Skeletal muscle tissue (tissue), 4 donors: Measurements from ENCODE around the gene MCTP1. TPM values are rescaled to one million over a fixed set of nuclear protein-coding genes. Genes with fewer than 3 reads are reported as not detected.

Experiments used
- H3K27ac ChIP-seq: one replicate; pipeline ENCODE4 v1.7.0; 2013; ENCODE audit warnings: mild to moderate bottlenecking, low read depth, low read length, inconsistent platforms
- H3K27me3 ChIP-seq, 3 donors: one replicate each; pipeline ENCODE4 v1.7.0; 2013; ENCODE audit warnings: low read length in 3 of 3; ENCODE audit not compliant: control insufficient read depth in 3 of 3, insufficient read depth in 3 of 3
- H3K36me3 ChIP-seq, 3 donors: one replicate each; pipeline ENCODE4 v1.7.0; 2013; ENCODE audit warnings: low read length in 3 of 3; ENCODE audit not compliant: control insufficient read depth in 3 of 3, insufficient read depth in 3 of 3
- H3K4me1 ChIP-seq, 3 donors: one replicate each; pipeline ENCODE4 v1.7.0; 2013; ENCODE audit warnings: low read length in 3 of 3, mild to moderate bottlenecking in 3 of 3; ENCODE audit not compliant: control insufficient read depth in 3 of 3, insufficient read depth in 3 of 3
- H3K4me3 ChIP-seq, 3 donors: one replicate each; pipeline ENCODE4 v1.7.0; 2013; ENCODE audit warnings: low read length in 3 of 3
- H3K9ac ChIP-seq, 3 donors: one replicate each; pipeline ENCODE4 v1.7.0; 2013; ENCODE audit warnings: low read length in 3 of 3, mild to moderate bottlenecking in 3 of 3, moderate library complexity in 2 of 3, low read depth in 1 of 3
- H3K9me3 ChIP-seq, 3 donors: one replicate each; pipeline ENCODE4 v1.7.0; 2013; ENCODE audit warnings: low read length in 3 of 3; ENCODE audit not compliant: control insufficient read depth in 3 of 3
- total RNA-seq: library from RNA; depleted of rRNA; stranded (reverse); fragments of >200 nt; gene quantifications from one replicate; pipeline ENCODE4 v1.2.3, GENCODE V29; 2014
- donor health status: Osteomylitis.

MCTP1 gene
- total RNA-seq, 1 donor from 2014 or later = 20.4 TPM

GRCh38 chr5:95072281-95072680, 212.6 kb downstream of the MCTP1 start:
- Histone ChIP-seq H3K27me3 (no peaks in the 10 kb centered on the region), H3K9me3 (no peaks in the 10 kb centered on the region), H3K36me3 (no peaks in the 10 kb centered on the region), H3K4me1 (peaks cover 0 to 13% (median 8%) of the 10 kb centered on the region in 3 donors), H3K27ac (no peak overlapping the region), H3K9ac (no peak overlapping the region), H3K4me3 (no peak overlapping the region)

- Histone ChIP-seq H3K27me3 (no peaks in the 10 kb centered on the region), H3K9me3 (no peaks in the 10 kb centered on the region), H3K36me3 (no peaks in the 10 kb centered on the region), H3K4me3 (no peak overlapping the region), H3K9ac (no peak overlapping the region), H3K27ac (peak overlapping the region; percentile 36), H3K4me1 (peaks cover 0 to 13% (median 8%) of the 10 kb centered on the region in 3 donors)
These were observed 214.0 kb downstream of the MCTP1 start for GRCh38 chr5:95070866-95071265.

DNA sequence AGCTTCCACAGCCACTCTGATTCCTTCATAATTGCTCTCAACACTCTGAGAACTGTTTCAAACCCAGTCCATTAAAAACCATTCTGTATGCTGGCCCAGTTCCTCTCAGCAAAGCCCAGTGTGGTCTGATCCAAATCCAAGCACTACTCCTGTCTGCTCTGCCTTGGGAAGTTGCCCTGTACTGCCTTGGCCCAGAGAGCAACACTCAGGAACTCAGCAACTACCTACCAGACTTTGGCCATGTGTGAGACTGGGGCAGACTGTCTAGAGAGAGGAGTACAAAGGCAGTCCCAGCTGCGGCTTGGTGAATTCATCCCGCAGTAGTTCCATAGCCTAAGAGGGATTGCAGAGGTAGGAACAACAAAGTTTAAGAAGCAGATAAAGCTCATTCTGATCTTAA, 214.4 kb downstream of the MCTP1 start:
- Histone ChIP-seq H3K27ac (peak overlapping the region; percentile 36), H3K36me3 (no peaks in the 10 kb centered on the region), H3K4me1 (peaks cover 0 to 13% (median 8%) of the 10 kb centered on the region in 3 donors), H3K9ac (no peak overlapping the region), H3K27me3 (no peaks in the 10 kb centered on the region), H3K9me3 (no peaks in the 10 kb centered on the region), H3K4me3 (no peak overlapping the region)

GRCh38 chr5:95069948-95070347, 214.9 kb downstream of the MCTP1 start:
- H3K27me3 ChIP-seq = no peaks in the 10 kb centered on the region
- no peak overlapping the region for H3K9ac ChIP-seq

GRCh38 chr5:95069021-95069420, 215.9 kb downstream of the MCTP1 start:
- Histone ChIP-seq H3K9ac (no peak overlapping the region), H3K4me3 (no peak overlapping the region), H3K36me3 (no peaks in the 10 kb centered on the region), H3K27me3 (no peaks in the 10 kb centered on the region), H3K9me3 (no peaks in the 10 kb centered on the region), H3K4me1 (peaks cover 0 to 13% (median 8%) of the 10 kb centered on the region in 3 donors), H3K27ac (no peak overlapping the region)

More at GRCh38 chr5:95069948-95070347, 214.9 kb downstream of the MCTP1 start:
- no peaks in the 10 kb centered on the region for H3K36me3 ChIP-seq
- no peak overlapping the region for H3K4me3 ChIP-seq
- H3K9me3 ChIP-seq = no peaks in the 10 kb centered on the region
- H3K27ac ChIP-seq = no peak overlapping the region
- H3K4me1 ChIP-seq = peaks cover 0 to 13% (median 8%) of the 10 kb centered on the region in 3 donors

DNA sequence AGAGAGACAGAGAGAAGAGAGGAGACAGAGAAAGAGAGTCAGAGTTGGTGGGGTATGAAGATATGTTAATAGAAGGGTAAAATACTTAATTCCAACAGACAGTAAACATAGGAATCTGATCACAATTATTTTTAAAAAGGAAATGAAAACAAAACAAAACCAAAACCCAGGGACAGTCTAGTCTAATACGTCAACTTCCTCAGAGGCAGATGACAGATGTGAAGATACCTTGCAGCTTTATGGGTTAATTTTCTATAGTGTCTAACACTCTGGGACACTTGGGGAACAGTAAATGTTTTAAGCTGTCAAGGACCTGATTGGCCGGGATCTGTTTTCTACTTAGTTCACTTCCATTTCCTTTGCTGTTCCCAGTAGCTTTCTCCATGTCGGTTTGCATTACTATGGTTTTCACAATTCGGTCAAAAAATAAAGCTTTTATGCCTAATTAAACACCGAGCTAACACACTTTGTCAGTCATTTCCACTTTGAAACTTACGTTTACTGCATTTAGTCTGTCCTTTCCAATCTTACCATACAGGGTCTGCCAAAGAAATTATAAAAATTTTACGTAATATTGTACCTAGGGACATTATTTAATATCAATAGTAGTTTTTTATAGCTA, 216.5 kb downstream of the MCTP1 start:
- no peak overlapping the region for H3K27ac ChIP-seq
- peak overlapping the region in 1 of 3 donors; percentile 43 for H3K4me3 ChIP-seq
- H3K36me3 ChIP-seq = no peaks in the 10 kb centered on the region
- H3K27me3 ChIP-seq = no peaks in the 10 kb centered on the region
- H3K9me3 ChIP-seq = no peaks in the 10 kb centered on the region
- H3K4me1 ChIP-seq = peaks cover 0 to 13% (median 8%) of the 10 kb centered on the region in 3 donors
- H3K9ac ChIP-seq = no peak overlapping the region

DNA sequence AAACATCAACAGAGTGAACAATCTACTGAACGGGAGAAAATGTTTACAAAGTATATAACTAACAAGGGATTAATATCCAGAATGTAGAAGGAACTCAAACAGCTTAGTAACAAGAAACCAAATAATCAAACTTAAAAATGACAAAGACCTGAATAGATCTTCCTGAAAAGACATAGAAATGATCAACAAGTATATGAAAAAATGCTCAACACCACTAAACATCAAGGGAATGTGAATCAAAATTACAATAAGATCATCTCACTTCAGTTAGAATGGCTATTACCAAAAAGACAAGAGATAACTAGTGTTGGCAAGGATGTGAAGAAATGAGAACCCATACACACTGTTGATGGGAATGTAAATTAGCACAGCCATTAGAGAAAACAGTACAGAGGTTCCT, 218.8 kb downstream of the MCTP1 start:
- H3K9me3 ChIP-seq = no peaks in the 10 kb centered on the region
- H3K27ac ChIP-seq = no peak overlapping the region
- H3K27me3 ChIP-seq = no peaks in the 10 kb centered on the region
- peaks cover 0 to 11% (median 7%) of the 10 kb centered on the region in 3 donors for H3K4me1 ChIP-seq
- H3K9ac ChIP-seq = no peak overlapping the region
- H3K36me3 ChIP-seq = no peaks in the 10 kb centered on the region
- H3K4me3 ChIP-seq = no peak overlapping the region

DNA sequence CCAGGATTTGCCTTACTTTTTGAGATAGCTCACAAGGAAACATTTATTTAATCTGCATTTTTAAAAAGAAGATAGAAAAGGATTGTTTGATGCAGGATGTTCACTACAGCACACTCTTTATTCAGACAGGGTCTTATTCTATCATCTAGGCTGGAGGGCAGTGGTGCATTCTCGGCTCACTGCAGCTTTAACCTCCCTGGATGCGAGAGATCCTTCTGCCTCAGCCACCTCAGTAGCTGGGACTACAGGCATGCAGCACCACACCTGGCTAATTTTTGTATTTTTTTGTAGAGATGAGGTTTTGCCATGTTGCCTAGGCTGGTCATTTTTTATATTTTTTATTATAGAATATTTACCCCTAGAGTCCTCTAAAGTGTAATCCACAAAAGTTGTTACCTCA, 221.4 kb downstream of the MCTP1 start:
- H3K27me3 ChIP-seq = no peaks in the 10 kb centered on the region
- H3K9me3 ChIP-seq = no peaks in the 10 kb centered on the region
- H3K36me3 ChIP-seq = no peaks in the 10 kb centered on the region
- no peak overlapping the region for H3K9ac ChIP-seq
- H3K27ac ChIP-seq = no peak overlapping the region
- H3K4me3 ChIP-seq = no peak overlapping the region
- no peaks in the 10 kb centered on the region for H3K4me1 ChIP-seq

- Histone ChIP-seq H3K9me3 (no peaks in the 10 kb centered on the region), H3K4me1 (no peaks in the 10 kb centered on the region), H3K27ac (no peak overlapping the region), H3K9ac (no peak overlapping the region), H3K4me3 (no peak overlapping the region), H3K27me3 (no peaks in the 10 kb centered on the region), H3K36me3 (no peaks in the 10 kb centered on the region)
These were observed 224.8 kb downstream of the MCTP1 start for GRCh38 chr5:95060098-95060497.

GRCh38 chr5:95059636-95060035, 225.3 kb downstream of the MCTP1 start:
- H3K4me1 ChIP-seq = no peaks in the 10 kb centered on the region
- H3K36me3 ChIP-seq = no peaks in the 10 kb centered on the region
- H3K9ac ChIP-seq = no peak overlapping the region
- H3K4me3 ChIP-seq = no peak overlapping the region
- H3K27me3 ChIP-seq = no peaks in the 10 kb centered on the region
- no peaks in the 10 kb centered on the region for H3K9me3 ChIP-seq
- no peak overlapping the region for H3K27ac ChIP-seq
